GM19351 (cell line): ENCODE data around the gene GLI1.
"Not testable (repeated sequence)": the region's sequence is repeated elsewhere in the genome, so short reads cannot be mapped to it uniquely, and the experiment has no call there.

Source experiments
- ATAC-seq: cut with Tn5 transposase; IDR thresholded peaks from one replicate; pipeline ENCODE4 v1.9.1; 2021; ENCODE audit warnings: mild to moderate bottlenecking, moderate library complexity; ENCODE audit not compliant: unreplicated experiment

GLI1 gene

DNA sequence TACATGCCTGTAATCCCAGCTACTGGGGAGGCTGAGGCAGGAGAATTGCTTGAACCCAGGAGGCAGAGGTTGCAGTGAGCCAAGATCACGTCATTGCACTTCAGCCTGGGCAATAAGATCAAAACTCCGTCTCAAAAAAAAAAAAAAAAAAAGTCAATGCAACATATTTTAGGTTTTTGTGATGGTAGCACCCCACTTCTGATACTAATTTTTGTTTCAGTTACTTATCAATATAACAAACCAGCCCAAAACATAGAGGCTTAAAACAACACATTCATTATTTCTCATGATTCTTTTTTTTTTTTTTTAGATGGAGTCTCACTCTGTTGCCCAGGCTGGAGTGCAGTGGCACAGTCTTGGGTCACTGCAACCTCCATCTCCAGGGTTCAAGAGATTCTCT is 18.2 kb upstream of the GLI1 start:
- ATAC-seq = not testable (repeated sequence)

DNA sequence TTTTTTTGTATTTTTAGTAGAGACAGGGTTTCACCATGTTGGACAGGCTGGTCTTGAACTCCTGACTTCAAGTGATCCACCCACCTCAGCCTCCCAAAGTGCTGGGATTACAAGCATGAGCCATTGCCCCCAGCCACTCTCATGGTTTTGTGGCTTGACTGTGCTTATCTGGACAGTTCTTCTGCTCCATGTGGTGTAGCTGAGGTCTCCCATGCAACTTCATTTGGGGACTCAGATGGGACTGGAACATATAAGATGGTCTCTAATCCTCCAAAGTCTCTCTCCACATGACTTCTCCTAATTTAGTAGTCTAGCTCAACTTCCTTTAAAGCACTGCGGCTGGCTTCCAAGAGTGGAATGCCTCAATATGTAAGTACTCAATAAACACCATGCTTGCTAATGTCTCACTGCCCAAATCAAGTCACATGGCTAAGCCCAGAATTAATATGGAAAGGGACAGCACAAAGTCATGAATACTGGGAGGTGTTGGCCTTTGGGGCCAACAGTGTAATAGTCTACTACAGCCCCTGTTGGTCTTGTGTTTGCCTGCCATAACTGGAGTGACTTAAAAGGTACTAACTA is 17.6 kb upstream of the GLI1 start:
- no peak for ATAC-seq

DNA sequence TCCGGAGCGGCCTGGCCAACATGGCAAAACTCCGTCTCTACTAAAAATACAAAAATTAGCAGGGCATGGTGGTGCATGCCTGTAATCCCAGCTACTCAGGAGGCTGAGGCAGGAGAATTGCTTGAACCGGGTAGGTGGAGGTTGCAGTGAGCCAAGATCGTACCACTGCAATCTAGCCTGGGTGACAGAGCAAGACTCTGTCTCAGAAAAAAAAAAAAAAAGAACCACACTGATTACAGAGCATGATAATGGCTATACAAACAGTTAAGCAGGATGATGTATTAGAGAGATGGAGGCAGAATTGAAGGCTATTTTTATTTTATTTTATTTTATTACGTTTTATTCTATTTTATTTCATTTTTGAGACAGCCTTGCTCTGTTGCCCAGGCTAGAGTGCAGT is 15.2 kb upstream of the GLI1 start:
- ATAC-seq = not testable (repeated sequence)

DNA sequence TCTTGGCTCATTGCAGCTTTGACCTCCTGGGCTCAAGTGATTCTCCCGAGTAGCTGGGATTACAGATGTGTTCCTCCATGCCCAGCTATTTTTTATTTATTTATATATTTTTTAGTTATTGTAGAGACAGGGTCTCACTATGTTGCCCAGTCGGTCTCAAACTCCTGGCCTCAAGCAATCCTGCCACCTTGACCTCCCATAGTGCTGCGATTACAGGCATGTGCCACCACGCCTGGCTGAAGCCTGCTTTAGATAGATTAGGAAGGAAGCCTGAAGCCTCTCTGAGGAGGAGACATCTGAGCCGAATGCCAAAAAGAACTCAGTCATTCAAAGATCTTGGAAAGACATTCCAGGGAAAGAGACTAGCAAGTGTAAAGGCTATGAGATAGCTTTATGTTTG is 14.8 kb upstream of the GLI1 start:
- no peak for ATAC-seq

DNA sequence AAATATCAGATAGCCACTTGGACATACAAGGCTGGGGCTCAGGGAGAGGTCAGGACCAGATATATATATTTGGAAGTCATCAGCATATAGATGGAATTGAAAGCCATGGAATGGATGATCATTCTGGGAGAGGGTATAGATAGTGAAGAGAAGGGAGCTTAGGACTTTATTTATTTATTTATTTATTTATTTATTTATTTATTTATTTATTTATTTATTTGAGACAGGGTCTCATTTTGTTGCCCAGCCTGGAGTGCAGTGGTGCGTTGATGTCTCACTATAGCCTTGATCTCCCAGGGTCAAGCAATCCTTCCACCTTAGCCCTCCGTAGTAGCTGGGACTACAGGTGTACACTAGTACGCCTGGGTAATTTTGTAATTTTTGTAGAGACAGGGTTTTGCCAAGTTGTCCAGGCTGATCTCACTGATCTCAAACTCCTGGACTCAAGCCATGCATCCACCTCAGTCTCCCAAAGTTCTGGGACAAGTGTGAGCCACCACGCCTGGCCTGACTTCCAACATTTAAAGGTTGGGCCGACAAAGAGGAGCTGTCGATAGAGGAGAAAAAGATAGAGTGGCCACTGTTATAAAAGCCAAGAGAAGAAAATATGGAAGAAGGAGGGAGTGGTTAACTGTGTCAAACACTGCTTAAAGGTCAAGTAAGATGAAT is 13.2 kb upstream of the GLI1 start:
- ATAC-seq = no peak

DNA sequence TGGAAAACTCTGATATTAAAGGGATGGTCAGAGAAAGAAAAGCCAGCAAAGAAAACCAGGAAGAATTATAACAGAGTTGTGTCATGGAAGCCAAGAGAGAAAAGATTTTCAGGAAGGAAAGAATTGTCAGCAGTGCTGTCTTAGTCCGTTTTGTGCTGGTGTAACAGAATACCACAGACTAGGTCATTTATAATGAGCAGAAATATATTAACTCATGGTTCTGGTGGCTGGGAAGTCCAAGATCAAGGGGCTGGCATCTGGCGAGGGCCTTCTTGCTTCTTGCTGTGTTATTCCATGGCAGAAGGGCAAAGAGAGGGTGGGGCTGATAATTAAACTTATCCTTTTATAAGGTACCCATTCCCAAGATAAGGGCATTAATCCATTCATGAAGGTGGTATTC is 10.9 kb upstream of the GLI1 start:
- ATAC-seq = no peak

DNA sequence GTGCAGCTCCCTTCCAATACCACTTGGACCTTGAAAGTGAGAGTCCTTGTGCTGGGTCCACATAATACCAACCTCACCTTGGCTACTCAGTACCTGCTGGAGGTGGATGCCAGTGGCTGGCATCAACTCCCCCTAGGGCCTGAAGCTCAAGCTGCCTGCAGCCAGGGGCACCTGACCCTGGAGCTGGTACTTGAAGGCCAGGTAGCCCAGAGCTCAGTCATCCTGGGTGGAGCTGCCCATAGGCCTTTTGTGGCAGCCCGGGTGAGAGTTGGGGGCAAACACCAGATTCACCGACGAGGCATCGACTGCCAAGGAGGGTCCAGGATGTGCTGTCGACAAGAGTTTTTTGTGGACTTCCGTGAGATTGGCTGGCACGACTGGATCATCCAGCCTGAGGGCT is 10.2 kb upstream of the GLI1 start:
- ATAC-seq = no peak

DNA sequence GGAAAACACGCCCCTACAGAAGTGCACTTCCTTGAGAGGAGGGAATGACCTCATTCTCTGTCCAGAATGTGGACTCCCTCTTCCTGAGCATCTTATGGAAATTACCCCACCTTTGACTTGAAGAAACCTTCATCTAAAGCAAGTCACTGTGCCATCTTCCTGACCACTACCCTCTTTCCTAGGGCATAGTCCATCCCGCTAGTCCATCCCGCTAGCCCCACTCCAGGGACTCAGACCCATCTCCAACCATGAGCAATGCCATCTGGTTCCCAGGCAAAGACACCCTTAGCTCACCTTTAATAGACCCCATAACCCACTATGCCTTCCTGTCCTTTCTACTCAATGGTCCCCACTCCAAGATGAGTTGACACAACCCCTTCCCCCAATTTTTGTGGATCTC is 9.5 kb upstream of the GLI1 start:
- no peak for ATAC-seq

DNA sequence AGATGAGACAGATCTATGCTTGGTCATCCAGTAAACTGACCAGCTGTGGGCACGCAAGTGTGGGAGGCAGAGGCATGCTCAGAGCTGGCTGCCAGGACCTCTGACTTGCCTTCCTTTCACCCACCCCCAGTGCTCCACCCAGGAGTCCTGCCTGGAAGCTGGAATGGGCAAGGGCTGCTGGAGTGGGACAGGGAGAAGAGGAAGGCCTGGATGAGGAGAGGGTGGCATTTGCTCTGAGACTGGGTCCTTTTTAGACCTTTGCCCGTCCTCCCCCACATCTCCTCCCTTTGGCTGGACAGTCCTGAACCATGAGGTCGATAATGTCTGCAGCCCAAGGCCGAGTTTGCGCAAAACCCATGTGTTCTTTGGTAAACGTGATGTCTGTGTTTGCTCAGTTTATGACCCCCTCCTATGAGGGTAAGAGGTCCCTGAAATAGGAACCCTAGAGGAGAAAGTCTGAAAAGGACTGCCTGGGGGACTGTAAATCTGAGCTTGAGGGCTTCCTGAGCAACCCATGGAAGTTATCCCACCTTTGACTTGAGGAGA is 8.3 kb upstream of the GLI1 start:
- no peak for ATAC-seq

DNA sequence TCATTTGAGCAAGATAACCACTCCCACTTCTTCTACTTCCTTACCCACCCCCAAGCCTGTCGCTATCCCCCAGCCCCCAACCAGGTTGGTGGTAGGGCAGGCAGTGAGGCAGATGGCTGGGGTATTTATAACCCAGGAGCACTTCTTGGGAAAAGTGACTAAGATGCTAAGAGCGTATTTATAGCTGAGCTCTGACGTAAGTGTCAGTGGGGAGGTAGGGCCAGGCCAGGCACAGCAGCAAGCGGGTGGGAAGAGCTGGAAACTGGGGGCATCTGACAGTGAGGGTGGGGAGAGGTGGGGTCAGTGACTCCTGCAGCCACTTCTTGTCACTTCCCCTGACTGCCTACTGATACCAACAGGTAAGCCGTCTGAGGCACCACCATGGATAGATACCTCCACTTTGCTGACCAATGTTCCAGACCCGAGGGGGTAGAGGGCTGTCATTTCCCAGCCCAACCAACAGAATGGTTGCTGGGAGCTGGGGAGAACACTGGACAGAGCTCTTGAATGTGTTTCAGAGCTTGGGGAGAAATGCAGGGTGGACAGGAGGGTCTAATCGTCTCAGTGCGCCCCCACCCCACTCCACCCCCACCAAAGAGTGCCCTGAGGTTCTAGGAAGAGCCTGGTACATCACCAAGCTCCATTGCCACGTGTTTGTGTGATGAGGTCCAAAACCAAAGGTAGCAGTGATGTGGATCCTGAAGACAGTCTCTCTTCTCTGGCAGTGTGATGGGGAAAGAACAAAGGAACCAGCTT is 7.2 kb upstream of the GLI1 start:
- ATAC-seq = no peak

DNA sequence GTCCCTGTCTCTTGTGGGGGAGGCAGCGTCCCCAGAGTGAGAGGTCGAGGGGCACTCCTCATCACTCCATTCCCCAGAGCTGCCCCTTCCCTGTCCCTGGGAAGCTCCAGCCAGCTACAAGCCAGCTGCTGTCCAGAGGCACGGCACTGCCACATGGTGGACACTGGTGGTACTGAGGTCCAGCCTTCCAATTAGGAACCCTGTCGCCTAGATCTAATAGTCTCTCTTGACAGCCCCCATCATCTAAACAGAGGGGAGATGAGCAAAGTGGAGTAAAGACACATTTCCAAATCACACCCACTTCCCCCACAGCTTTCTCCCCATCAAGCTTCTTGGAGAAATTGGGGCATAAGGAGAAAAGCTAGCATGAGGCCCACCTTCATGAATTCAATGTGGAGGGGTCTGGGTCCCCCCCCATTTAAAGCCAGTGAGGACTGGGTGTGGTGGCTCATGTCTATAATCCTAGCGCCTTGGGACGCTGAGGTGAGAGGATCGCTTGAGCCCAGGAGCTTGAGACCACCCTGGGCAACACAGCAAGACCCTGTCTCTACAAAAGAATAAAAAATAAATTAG is 6.6 kb upstream of the GLI1 start:
- no peak for ATAC-seq

DNA sequence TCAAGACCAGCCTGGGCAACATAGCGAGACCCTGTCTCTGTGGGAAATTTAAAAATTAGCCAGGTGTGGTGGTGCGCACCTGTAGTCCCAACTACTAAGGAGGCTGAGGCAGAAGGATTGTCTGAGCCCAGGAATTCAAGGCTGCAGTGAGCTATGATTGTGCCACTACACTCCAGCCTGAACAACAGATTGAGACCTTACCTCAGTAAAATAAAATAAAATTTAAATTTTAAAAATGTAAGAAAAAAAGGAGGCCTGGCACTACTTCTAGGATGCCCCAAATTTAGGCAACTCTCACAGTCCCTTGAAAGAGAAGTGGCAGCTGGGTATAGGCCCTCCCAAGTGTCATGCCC is 5.4 kb upstream of the GLI1 start:
- no peak for ATAC-seq

DNA sequence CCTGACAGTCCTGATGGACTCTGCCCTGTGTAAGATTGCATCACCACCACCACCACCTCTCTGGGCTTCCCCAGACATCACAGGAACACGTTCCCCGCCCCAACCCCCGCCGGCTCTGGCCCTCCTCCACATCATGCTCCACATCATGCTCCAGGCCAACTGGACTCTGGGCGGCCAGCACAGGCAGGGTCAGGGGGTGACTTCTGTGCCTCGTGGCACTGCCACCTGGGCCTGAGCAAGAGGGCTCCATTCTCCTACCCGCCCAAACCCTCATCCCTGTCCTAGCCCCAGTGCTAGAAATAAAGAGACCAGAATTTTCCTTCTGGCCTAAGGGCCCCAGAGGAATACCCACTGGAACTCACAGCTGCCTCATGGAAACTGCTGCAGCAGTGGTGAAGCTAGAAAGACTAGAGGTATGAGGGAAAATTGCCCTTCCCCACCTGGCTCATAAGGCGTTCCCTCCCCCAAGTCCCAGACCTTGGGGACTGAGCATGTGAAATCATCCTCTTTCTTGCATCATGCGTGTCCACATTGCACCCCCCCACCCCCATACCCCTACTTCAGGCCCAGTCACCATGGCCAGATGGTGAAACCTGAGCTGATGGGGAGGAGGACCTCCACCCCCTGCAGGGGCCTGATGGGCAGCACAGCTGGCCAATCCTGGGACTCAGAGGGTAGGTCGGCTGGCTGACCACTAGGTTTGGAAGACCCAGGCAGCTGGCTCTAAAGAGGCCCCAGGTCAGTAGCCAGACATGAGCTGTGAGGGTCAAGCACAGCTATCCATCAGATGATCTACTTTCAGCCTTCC is 4.8 kb upstream of the GLI1 start, which contains the start of gene INHBE:
INHBE (plus strand) TSS at position 742 of the 808 bp plus-strand sequence. CDS start 230 bp downstream, outside the sequence.
- ATAC-seq = no peak

DNA sequence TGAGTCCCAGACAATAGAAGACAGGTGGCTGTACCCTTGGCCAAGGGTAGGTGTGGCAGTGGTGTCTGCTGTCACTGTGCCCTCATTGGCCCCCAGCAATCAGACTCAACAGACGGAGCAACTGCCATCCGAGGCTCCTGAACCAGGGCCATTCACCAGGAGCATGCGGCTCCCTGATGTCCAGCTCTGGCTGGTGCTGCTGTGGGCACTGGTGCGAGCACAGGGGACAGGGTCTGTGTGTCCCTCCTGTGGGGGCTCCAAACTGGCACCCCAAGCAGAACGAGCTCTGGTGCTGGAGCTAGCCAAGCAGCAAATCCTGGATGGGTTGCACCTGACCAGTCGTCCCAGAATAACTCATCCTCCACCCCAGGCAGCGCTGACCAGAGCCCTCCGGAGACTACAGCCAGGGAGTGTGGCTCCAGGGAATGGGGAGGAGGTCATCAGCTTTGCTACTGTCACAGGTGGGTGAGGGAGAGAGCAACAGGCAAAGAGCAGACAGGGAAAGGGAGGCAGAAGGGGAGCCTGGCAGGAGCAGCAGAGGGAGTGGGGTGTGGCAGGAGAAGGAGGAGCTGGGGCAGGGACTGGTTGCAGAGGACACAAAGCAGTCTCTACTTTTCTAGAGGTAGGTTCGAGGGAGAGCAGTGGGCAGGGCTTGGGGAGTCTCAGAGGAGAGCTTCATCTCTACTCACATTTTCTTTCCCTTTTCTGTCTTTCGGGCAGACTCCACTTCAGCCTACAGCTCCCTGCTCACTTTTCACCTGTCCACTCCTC is 4.0 kb upstream of the GLI1 start:
- no peak for ATAC-seq

DNA sequence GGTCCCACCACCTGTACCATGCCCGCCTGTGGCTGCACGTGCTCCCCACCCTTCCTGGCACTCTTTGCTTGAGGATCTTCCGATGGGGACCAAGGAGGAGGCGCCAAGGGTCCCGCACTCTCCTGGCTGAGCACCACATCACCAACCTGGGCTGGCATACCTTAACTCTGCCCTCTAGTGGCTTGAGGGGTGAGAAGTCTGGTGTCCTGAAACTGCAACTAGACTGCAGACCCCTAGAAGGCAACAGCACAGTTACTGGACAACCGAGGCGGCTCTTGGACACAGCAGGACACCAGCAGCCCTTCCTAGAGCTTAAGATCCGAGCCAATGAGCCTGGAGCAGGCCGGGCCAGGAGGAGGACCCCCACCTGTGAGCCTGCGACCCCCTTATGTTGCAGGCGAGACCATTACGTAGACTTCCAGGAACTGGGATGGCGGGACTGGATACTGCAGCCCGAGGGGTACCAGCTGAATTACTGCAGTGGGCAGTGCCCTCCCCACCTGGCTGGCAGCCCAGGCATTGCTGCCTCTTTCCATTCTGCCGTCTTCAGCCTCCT is 3.4 kb upstream of the GLI1 start:
- no peak for ATAC-seq

DNA sequence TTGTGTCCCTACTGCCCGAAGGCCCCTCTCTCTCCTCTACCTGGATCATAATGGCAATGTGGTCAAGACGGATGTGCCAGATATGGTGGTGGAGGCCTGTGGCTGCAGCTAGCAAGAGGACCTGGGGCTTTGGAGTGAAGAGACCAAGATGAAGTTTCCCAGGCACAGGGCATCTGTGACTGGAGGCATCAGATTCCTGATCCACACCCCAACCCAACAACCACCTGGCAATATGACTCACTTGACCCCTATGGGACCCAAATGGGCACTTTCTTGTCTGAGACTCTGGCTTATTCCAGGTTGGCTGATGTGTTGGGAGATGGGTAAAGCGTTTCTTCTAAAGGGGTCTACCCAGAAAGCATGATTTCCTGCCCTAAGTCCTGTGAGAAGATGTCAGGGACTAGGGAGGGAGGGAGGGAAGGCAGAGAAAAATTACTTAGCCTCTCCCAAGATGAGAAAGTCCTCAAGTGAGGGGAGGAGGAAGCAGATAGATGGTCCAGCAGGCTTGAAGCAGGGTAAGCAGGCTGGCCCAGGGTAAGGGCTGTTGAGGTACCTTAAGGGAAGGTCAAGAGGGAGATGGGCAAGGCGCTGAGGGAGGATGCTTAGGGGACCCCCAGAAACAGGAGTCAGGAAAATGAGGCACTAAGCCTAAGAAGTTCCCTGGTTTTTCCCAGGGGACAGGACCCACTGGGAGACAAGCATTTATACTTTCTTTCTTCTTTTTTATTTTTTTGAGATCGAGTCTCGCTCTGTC is 2.7 kb upstream of the GLI1 start:
- no peak for ATAC-seq

DNA sequence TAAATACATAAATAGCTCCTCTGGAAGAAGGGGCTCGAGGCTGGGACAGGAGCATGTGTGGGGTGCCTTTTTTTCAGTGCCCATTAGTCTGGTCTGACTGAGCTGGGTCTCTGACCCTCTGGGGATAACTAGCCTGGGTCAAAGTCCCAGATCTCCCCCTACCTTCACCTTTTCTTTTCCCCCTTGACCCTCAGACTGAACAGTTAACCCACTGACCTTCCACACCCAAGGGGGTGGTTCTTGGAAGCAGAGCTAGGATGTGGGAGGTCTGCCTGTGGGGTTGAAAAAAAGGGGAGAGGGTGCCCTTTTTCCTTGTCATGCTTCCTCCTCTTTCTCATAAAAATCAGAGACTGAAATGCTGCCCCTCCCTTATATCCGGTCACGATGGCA is 925 bp upstream of the GLI1 start:
- no peak for ATAC-seq

DNA sequence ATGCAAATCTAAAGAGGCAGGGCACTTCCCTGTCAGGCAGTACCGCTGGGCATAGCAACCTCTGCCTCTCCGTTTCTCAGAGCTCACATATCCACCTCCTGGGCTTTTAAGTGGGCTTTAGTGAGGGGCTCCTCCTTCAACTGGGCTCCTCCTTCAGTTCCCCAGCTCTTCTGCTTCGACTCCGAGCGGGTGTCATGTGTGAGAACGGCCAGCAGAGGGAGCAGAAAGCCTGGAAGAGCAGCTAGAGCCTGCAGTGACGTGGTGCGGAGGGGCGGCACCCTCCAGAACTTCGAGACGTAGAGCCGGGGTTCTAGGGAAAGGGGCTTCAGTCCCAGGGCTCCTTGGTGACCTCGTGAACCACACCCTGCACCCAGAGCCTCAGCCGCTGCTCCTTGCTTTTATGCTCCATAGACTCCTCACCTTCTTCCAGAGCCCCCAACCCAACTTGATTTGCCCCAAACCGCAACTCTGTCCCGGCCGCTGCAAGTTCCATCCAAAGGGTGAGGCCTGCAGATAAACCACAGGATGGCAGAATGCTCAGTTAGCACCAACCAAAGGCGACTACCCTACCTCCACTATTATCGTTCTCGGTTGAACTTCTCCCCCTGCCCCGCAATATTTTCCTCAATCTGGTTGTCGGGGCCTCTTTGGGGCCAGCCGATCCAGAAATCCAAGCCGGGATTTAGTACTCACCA is 383 bp upstream of the GLI1 start:
- peak; percentile 51 for ATAC-seq

DNA sequence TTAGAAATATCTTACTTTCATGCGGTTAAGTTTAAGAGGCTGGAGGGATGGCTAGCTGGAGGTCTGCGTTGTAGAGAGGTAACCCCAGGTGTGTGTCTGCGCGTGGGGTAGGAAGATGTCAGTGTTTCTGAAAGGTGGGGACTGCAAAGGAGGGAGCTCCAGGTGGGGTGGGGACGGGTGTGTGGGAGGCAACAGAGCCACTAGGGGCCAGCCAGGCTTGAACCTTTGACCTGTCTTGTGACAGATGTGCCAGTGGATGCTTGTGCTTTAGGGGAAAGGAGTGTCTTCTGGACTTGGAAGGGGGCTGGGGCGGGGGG is 841 bp downstream of the GLI1 start:
- no peak for ATAC-seq
